Skeletal muscle tissue (tissue), 4 donors: Measurements from ENCODE around the gene SLC19A1. TPM values are rescaled to one million over a fixed set of nuclear protein-coding genes. Genes with fewer than 3 reads are reported as not detected.
"Not testable (repeated sequence)": the region's sequence is repeated elsewhere in the genome, so short reads cannot be mapped to it uniquely, and the experiment has no call there.

Source experiments
- H3K27ac ChIP-seq: one replicate; pipeline ENCODE4 v1.7.0; 2013; ENCODE audit warnings: mild to moderate bottlenecking, low read depth, low read length, inconsistent platforms
- H3K27me3 ChIP-seq, 3 donors: one replicate each; pipeline ENCODE4 v1.7.0; 2013; ENCODE audit warnings: low read length in 3 of 3; ENCODE audit not compliant: control insufficient read depth in 3 of 3, insufficient read depth in 3 of 3
- H3K36me3 ChIP-seq, 3 donors: one replicate each; pipeline ENCODE4 v1.7.0; 2013; ENCODE audit warnings: low read length in 3 of 3; ENCODE audit not compliant: control insufficient read depth in 3 of 3, insufficient read depth in 3 of 3
- H3K4me1 ChIP-seq, 3 donors: one replicate each; pipeline ENCODE4 v1.7.0; 2013; ENCODE audit warnings: low read length in 3 of 3, mild to moderate bottlenecking in 3 of 3; ENCODE audit not compliant: control insufficient read depth in 3 of 3, insufficient read depth in 3 of 3
- H3K4me3 ChIP-seq, 3 donors: one replicate each; pipeline ENCODE4 v1.7.0; 2013; ENCODE audit warnings: low read length in 3 of 3
- H3K9ac ChIP-seq, 3 donors: one replicate each; pipeline ENCODE4 v1.7.0; 2013; ENCODE audit warnings: low read length in 3 of 3, mild to moderate bottlenecking in 3 of 3, moderate library complexity in 2 of 3, low read depth in 1 of 3
- H3K9me3 ChIP-seq, 3 donors: one replicate each; pipeline ENCODE4 v1.7.0; 2013; ENCODE audit warnings: low read length in 3 of 3; ENCODE audit not compliant: control insufficient read depth in 3 of 3
- total RNA-seq: library from RNA; depleted of rRNA; stranded (reverse); fragments of >200 nt; gene quantifications from one replicate; pipeline ENCODE4 v1.2.3, GENCODE V29; 2014
- donor health status: Osteomylitis.

Gene SLC19A1
- total RNA-seq, 1 donor from 2014 or later = 4.7 TPM

DNA sequence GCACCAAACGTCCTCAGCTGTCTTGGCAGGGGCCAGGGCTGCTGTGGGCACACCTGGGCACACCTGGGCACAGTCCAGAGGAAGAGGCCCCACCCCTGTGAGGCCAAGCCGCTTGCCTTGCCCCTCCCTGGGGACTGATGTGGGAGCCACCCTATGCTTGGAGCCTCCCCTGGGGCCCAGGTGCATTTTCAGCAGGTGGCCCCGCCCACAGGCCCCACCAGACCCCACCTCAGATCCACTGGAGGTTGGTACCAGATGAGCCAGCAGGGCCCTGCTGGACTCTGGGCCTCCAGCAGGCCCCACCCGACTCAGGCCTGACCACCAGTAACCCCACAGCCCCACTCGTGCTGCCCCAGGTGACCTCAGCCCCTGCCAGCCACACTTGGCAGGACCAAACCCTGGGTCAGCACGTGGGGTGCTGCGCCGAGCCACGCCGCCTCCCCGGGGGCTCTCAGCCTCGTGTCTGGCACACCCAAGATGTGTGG is 8.8 kb downstream of the SLC19A1 start:
- Histone ChIP-seq H3K4me3 (no peak overlapping the region), H3K27ac (no peak overlapping the region)

DNA sequence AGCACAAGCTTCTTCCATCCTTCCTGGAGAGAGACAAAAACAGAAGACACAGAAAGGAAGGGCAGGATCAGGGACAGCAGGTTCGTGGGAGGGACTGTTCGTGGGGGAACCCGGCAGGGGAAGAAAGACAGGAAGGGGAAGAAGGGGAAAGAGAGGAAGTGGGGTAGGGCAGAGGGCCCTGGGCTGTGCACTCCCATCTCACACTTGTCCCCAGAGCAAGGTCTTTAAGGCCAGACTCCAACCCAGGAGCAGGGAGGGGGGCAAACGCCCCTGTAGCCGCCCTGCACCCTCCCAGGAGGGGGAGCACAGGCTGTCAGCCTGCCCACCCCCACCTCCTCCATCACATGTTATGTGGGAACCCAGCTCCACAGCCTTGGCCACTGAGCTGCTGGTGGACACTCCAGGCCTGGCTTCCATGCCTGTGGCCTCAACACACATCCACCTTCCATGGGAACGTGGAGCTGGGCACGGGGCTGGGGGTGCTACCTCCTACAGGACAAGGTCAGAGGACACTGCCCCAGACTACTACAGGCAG is 9.3 kb downstream of the SLC19A1 start:
- Histone ChIP-seq H3K36me3 (peaks cover 0 to 9% (median 6%) of the 10 kb centered on the region in 3 donors), H3K9ac (no peak overlapping the region), H3K4me3 (no peak overlapping the region), H3K4me1 (peaks cover 0 to 21% (median 17%) of the 10 kb centered on the region in 3 donors), H3K27me3 (no peaks in the 10 kb centered on the region), H3K9me3 (no peaks in the 10 kb centered on the region), H3K27ac (no peak overlapping the region)

More for the DNA sequence above, 8.8 kb downstream of the SLC19A1 start:
- H3K36me3 ChIP-seq = peaks cover 0 to 9% (median 6%) of the 10 kb centered on the region in 3 donors
- H3K4me1 ChIP-seq = peaks cover 0 to 21% (median 17%) of the 10 kb centered on the region in 3 donors
- H3K9me3 ChIP-seq = no peaks in the 10 kb centered on the region
- H3K9ac ChIP-seq = no peak overlapping the region
- H3K27me3 ChIP-seq = no peaks in the 10 kb centered on the region

DNA sequence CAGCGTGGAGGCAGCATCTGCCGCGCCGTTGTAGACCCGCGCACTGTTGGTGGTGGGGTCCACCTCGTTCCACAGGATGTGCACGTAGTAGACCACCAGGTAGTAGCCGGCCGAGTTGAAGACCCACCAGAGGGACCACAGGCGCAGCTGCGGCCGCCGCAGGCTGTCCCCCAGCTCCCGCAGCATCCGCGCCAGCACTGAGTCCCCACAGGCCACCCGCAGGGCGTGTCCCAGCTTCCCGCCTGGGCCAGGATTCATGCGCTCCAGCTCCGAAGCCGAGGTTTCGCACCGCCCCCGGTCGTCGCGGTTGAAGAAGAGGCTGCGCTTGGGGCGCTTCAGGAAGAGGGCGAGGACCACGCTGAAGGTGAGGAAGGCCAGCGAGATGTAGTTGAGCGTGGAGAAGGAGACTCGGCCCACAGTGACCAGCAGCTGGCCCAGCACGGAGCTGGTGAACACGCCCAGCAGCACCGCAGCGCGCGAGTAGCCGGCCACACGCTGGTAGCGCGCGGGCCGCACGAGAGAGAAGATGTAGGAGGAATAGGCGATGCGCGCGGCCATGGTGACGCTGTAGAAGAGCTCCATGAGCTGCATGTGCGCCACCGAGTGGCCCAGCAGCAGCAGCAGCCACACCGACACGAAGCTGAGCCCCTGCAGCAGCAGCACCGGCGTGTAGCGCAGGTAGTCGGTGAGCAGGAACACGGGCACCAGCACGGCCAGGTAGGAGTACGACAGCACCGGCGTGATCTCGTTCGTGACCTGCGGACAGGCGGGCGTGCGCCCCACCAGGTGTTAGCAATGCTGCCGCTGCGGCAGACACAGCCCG is 10.6 kb downstream of the SLC19A1 start:
- Histone ChIP-seq H3K4me3 (no peak overlapping the region), H3K36me3 (peaks cover 0 to 9% (median 6%) of the 10 kb centered on the region in 3 donors), H3K4me1 (peaks cover 0 to 21% (median 17%) of the 10 kb centered on the region in 3 donors), H3K27me3 (no peaks in the 10 kb centered on the region), H3K9ac (no peak overlapping the region), H3K27ac (no peak overlapping the region), H3K9me3 (no peaks in the 10 kb centered on the region)

DNA sequence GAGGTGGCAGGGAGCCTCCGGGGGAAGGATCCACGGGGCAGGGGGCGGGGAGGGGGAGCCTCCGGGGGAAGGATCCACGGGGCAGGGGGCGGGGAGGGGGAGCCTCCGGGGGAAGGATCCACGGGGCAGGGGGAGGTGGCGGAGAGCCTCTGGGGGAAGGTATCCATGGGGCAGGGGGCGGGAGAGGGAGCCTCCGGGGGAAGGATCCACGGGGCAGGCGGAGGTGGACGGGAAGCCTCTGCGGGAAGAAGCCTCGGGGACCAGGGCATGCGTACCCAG is 11.2 kb downstream of the SLC19A1 start:
- H3K36me3 ChIP-seq, H3K4me3 ChIP-seq, H3K27ac ChIP-seq, H3K9ac ChIP-seq, H3K27me3 ChIP-seq, H3K9me3 ChIP-seq: not testable (repeated sequence)
- peaks cover 0 to 21% (median 17%) of the 10 kb centered on the region in 3 donors for H3K4me1 ChIP-seq

DNA sequence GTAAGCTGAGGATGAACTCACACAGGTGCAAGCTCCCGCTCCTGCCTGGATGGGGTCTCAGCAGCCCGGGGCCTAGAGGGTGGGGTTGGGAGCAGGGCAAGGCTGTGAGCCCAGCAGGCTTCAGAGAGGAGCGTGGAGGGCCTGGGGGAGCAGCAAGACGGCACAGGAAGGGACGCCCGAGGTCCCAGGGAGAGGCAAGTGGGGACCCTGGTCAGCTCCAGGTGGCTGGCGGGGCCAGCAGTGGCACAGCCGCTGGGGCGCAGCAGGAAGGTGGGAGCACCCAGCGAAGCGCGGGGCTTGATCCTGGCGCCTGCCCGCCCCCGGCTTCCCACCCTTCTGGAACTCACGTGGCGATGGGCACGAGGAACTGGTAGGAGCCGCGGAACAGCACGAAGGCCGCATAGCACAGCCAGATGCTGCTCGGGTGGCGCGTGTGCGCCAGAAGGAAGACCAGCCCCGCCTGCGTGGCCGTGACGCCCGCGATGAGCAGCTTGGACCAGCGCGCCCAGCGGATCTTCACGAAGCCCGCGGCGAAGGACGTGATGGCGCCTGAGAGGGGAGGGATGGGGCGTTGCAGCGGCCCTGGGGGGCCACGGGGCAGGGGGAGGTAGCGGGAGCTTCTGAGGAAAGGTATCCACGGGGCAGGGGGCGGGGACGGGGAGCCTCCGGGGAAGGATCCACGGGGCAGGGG is 11.7 kb downstream of the SLC19A1 start:
- Histone ChIP-seq H3K27ac (no peak overlapping the region), H3K9me3 (no peaks in the 10 kb centered on the region), H3K4me3 (no peak overlapping the region), H3K9ac (no peak overlapping the region), H3K4me1 (peaks cover 0 to 21% (median 17%) of the 10 kb centered on the region in 3 donors), H3K36me3 (peaks cover 0 to 9% (median 6%) of the 10 kb centered on the region in 3 donors), H3K27me3 (no peaks in the 10 kb centered on the region)

DNA sequence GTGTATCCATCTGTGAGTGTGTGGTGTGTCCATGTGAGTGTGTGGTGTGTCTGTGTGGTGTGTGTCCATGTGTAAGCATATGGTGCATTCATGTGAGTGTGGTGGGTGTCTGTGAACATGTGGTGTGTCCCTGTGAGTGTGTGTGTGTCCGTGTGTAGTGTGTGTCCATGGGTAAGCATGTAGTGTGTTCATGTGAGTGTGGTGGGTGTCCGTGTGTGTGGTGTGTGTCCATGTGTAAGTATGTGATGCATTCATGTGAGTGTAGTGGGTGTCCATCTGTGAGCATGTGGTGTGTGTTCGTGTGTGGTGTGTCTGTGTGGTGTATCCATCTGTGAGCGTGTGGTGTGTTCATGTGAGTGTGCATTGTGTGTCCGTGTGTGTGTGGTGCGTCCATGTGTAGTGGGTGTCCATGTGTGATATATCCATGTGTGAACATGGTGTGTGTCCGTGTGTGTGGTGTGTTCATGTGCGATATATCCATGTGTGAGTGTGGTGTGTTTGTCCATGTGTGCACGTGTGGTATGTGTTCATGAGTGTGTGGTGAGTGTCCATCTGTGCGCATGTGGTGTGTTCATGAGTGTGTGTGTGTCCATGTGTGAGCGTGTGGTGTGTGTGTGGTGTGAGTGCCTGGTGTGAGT is 12.3 kb downstream of the SLC19A1 start:
- Histone ChIP-seq H3K4me3 (no peak overlapping the region), H3K9ac (no peak overlapping the region), H3K27me3 (no peaks in the 10 kb centered on the region), H3K36me3 (peaks cover 0 to 9% (median 6%) of the 10 kb centered on the region in 3 donors), H3K4me1 (peaks cover 0 to 15% (median 13%) of the 10 kb centered on the region in 3 donors), H3K27ac (no peak overlapping the region), H3K9me3 (no peaks in the 10 kb centered on the region)

DNA sequence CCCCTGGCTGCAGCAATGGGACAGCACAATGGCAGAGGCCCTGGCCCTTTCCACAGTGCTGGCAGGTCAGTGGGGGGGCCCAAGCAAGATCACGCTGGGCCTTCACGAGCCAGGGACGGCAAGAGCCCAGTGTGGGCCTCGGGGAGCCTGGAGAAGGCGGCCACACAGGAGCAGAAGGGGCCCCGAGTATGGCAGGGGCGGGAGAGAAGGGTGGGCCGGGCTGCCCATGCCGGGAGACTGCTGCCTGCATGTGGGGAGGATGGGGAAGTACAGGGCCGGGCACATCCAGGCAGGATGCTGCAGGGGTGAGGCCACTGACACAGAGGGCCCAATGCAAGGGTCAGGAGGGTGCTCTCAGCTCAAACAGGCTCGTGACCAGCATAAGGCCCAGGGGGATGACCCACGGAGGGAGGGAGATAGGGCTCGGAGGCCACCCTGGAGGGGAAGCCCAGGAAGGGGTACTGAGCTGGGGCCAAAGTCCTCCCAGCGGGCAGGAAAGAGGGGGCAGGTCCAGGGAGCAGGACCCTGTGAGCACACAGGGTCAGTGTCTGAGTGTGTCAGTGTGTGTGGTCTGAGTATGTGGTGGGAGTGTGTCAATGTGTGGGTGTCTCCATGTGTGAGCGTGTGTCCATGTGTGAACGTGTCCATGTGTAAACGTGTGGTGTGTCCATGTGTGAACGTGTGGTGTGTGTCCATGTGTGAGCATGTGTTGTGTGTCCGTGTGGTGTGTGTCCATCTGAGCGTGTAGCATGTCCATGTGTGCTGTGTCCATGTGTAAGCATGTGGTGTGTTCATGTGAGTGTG is 13.1 kb downstream of the SLC19A1 start:
- Histone ChIP-seq H3K36me3 (peaks cover 0 to 9% (median 6%) of the 10 kb centered on the region in 3 donors), H3K9ac (no peak overlapping the region), H3K4me1 (peaks cover 0 to 8% (median 6%) of the 10 kb centered on the region in 3 donors), H3K9me3 (no peaks in the 10 kb centered on the region), H3K27me3 (no peaks in the 10 kb centered on the region), H3K4me3 (no peak overlapping the region), H3K27ac (no peak overlapping the region)

DNA sequence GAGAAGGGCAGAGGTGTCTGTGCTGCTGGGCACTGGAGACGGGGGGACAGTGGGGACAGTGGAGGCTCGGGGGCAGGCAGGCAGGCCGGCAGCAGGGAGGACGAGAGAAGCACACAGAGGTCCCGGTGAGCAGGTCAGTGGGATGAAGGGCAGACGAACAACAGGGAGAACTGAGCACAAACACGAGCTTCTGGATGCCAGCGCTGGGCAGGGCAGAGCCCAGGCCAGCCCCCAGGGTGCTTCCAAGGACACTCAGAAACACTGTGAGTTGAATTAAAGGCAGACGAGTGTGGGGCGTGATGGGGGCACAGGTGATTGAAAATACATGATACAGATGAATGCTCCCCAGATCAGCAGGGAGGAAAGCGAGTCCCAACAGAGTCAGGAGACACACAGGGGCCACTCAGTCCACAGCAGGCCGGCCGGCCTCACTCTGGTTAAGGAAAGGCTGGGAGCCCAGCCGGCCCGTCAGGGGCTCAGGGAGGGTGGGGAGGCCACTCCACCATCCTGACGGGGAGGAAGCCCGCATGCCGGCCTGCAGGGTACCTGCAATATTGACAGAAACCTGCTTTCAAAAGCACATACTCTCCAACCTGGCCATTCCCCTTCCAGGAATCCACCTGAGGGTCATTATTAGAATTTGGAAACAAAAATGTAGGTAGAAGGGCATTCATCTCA is 14.1 kb downstream of the SLC19A1 start:
- H3K9ac ChIP-seq = no peak overlapping the region
- H3K27me3 ChIP-seq = no peaks in the 10 kb centered on the region
- H3K4me1 ChIP-seq = no peaks in the 10 kb centered on the region
- no peaks in the 10 kb centered on the region for H3K9me3 ChIP-seq
- H3K4me3 ChIP-seq = no peak overlapping the region
- no peak overlapping the region for H3K27ac ChIP-seq
- peaks cover 0 to 9% (median 6%) of the 10 kb centered on the region in 3 donors for H3K36me3 ChIP-seq
